ENCODE measurements around the gene CLEC17A.
A peak's percentile ranks its signal among the peaks of the same experiment; 100 is the strongest.
"Not testable (repeated sequence)": the region's sequence is repeated elsewhere in the genome, so short reads cannot be mapped to it uniquely, and the experiment has no call there.

Gene CLEC17A

GRCh38 chr19:14582894-14583340 is at the start of gene CLEC17A:
TSS of gene CLEC17A (plus strand) at chr19:14583084. CDS start at chr19:14583161, 77 bp downstream.
- no peaks in the 10 kb centered on the region for H3K27me3 ChIP-seq (ENCODE audit: control insufficient read depth, insufficient read depth, low read length)
- no CpG with 5 or more reads among the region's 6 CpGs for WGBS (ENCODE audit: insufficient coverage, insufficient read length)
- H3K4me1 ChIP-seq (ENCODE audit: control insufficient read depth, insufficient read depth, low read length), result no peaks in the 10 kb centered on the region
- H3K36me3 ChIP-seq (ENCODE audit: control insufficient read depth, insufficient read depth, low read length), result no peaks in the 10 kb centered on the region
- no peak within 1 kb of the TSS for H3K4me3 ChIP-seq (ENCODE audit: low read length)
- H3K9me3 ChIP-seq (ENCODE audit: control insufficient read depth, insufficient read depth, low read length), result no peaks in the 10 kb centered on the region
- DNase-seq (ENCODE audit: low read depth, low spot score), result no peak
- no peak within 1 kb of the TSS for H3K27ac ChIP-seq (ENCODE audit: low read length)

GRCh38 chr19:14533450-14533849 is 49.4 kb upstream of the CLEC17A start:
- no peak overlapping the region for H3K27ac ChIP-seq (ENCODE audit: low read length)
- H3K9me3 ChIP-seq (ENCODE audit: control insufficient read depth, insufficient read depth, low read length), result no peaks in the 10 kb centered on the region
- H3K4me1 ChIP-seq (ENCODE audit: control insufficient read depth, insufficient read depth, low read length), result peaks cover 5% of the 10 kb centered on the region; the same call in 1 of the 2 replicates
- no peaks in the 10 kb centered on the region for H3K27me3 ChIP-seq (ENCODE audit: control insufficient read depth, insufficient read depth, low read length)
- no peaks in the 10 kb centered on the region for H3K36me3 ChIP-seq (ENCODE audit: control insufficient read depth, insufficient read depth, low read length)
- H3K4me3 ChIP-seq (ENCODE audit: low read length), result no peak overlapping the region
- DNase-seq (ENCODE audit: low read depth, low spot score), result no peak
- no CpG with 5 or more reads among the region's 5 CpGs for WGBS (ENCODE audit: insufficient coverage, insufficient read length)

GRCh38 chr19:14536926-14537692 is 45.8 kb upstream of the CLEC17A start:
- Histone ChIP-seq H3K36me3 (ENCODE audit: control insufficient read depth, insufficient read depth, low read length) (no peaks in the 10 kb centered on the region), H3K4me3 (ENCODE audit: low read length) (no peak overlapping the region; the same call in 1 of the 2 replicates), H3K4me1 (ENCODE audit: control insufficient read depth, insufficient read depth, low read length) (peaks cover 5% of the 10 kb centered on the region; the same call in 1 of the 2 replicates), H3K27ac (ENCODE audit: low read length) (no peak overlapping the region), H3K27me3 (ENCODE audit: control insufficient read depth, insufficient read depth, low read length) (no peaks in the 10 kb centered on the region), H3K9me3 (ENCODE audit: control insufficient read depth, insufficient read depth, low read length) (no peaks in the 10 kb centered on the region)
- no CpG with 5 or more reads among the region's 24 CpGs for WGBS (ENCODE audit: insufficient coverage, insufficient read length)
- DNase-seq (ENCODE audit: low read depth, low spot score), result peak; percentile 90

GRCh38 chr19:14540741-14541525 is 42.0 kb upstream of the CLEC17A start:
- WGBS (ENCODE audit: insufficient coverage, insufficient read length), result no CpG with 5 or more reads among the region's 19 CpGs
- no peak overlapping the region for H3K27ac ChIP-seq (ENCODE audit: low read length)
- no peaks in the 10 kb centered on the region for H3K36me3 ChIP-seq (ENCODE audit: control insufficient read depth, insufficient read depth, low read length)
- H3K4me3 ChIP-seq (ENCODE audit: low read length), result no peak overlapping the region
- peaks cover 6% of the 10 kb centered on the region; the same call in 1 of the 2 replicates for H3K4me1 ChIP-seq (ENCODE audit: control insufficient read depth, insufficient read depth, low read length)
- no peak for DNase-seq (ENCODE audit: low read depth, low spot score)
- H3K9me3 ChIP-seq (ENCODE audit: control insufficient read depth, insufficient read depth, low read length), result no peaks in the 10 kb centered on the region
- no peaks in the 10 kb centered on the region for H3K27me3 ChIP-seq (ENCODE audit: control insufficient read depth, insufficient read depth, low read length)

- not testable (repeated sequence) for H3K4me3 ChIP-seq (ENCODE audit: low read length); H3K36me3 ChIP-seq (ENCODE audit: control insufficient read depth, insufficient read depth, low read length); H3K27ac ChIP-seq (ENCODE audit: low read length); DNase-seq (ENCODE audit: low read depth, low spot score); H3K4me1 ChIP-seq (ENCODE audit: control insufficient read depth, insufficient read depth, low read length); H3K27me3 ChIP-seq (ENCODE audit: control insufficient read depth, insufficient read depth, low read length); H3K9me3 ChIP-seq (ENCODE audit: control insufficient read depth, insufficient read depth, low read length)
- no CpG with 5 or more reads among the region's 5 CpGs for WGBS (ENCODE audit: insufficient coverage, insufficient read length)
Observed at GRCh38 chr19:14541979-14542378, 40.9 kb upstream of the CLEC17A start.

- no peaks in the 10 kb centered on the region for H3K27me3 ChIP-seq (ENCODE audit: control insufficient read depth, insufficient read depth, low read length)
- no CpG with 5 or more reads among the region's 7 CpGs for WGBS (ENCODE audit: insufficient coverage, insufficient read length)
- no peak overlapping the region for H3K4me3 ChIP-seq (ENCODE audit: low read length)
- no peaks in the 10 kb centered on the region for H3K36me3 ChIP-seq (ENCODE audit: control insufficient read depth, insufficient read depth, low read length)
- H3K27ac ChIP-seq (ENCODE audit: low read length), result no peak overlapping the region
- 0 out of 2 replicates have a peak, but pooled peaks cover 1% of the 10 kb centered on the region for H3K4me1 ChIP-seq (ENCODE audit: control insufficient read depth, insufficient read depth, low read length)
- H3K9me3 ChIP-seq (ENCODE audit: control insufficient read depth, insufficient read depth, low read length), result no peaks in the 10 kb centered on the region
- DNase-seq (ENCODE audit: low read depth, low spot score), result no peak
Observed at GRCh38 chr19:14542711-14543328, 40.1 kb upstream of the CLEC17A start.

- Histone ChIP-seq H3K36me3 (ENCODE audit: control insufficient read depth, insufficient read depth, low read length) (no peaks in the 10 kb centered on the region), H3K27me3 (ENCODE audit: control insufficient read depth, insufficient read depth, low read length) (no peaks in the 10 kb centered on the region), H3K27ac (ENCODE audit: low read length) (no peak overlapping the region), H3K4me1 (ENCODE audit: control insufficient read depth, insufficient read depth, low read length) (0 out of 2 replicates have a peak, but pooled peaks cover 1% of the 10 kb centered on the region), H3K4me3 (ENCODE audit: low read length) (no peak overlapping the region), H3K9me3 (ENCODE audit: control insufficient read depth, insufficient read depth, low read length) (no peaks in the 10 kb centered on the region)
- no peak for DNase-seq (ENCODE audit: low read depth, low spot score)
- WGBS (ENCODE audit: insufficient coverage, insufficient read length), result no CpG with 5 or more reads among the region's 5 CpGs
Observed at GRCh38 chr19:14544047-14544446, 38.8 kb upstream of the CLEC17A start.

- 0 out of 2 replicates have a peak, but pooled peaks cover 1% of the 10 kb centered on the region for H3K4me1 ChIP-seq (ENCODE audit: control insufficient read depth, insufficient read depth, low read length)
- no peaks in the 10 kb centered on the region for H3K36me3 ChIP-seq (ENCODE audit: control insufficient read depth, insufficient read depth, low read length)
- H3K9me3 ChIP-seq (ENCODE audit: control insufficient read depth, insufficient read depth, low read length), result no peaks in the 10 kb centered on the region
- no peaks in the 10 kb centered on the region for H3K27me3 ChIP-seq (ENCODE audit: control insufficient read depth, insufficient read depth, low read length)
- WGBS (ENCODE audit: insufficient coverage, insufficient read length), result no CpG with 5 or more reads among the region's 21 CpGs
- no peak for DNase-seq (ENCODE audit: low read depth, low spot score)
- H3K27ac ChIP-seq (ENCODE audit: low read length), result no peak overlapping the region
- no peak overlapping the region for H3K4me3 ChIP-seq (ENCODE audit: low read length)
Observed at GRCh38 chr19:14544977-14545715, 37.7 kb upstream of the CLEC17A start.

- Histone ChIP-seq H3K4me3 (ENCODE audit: low read length) (no peak overlapping the region), H3K4me1 (ENCODE audit: control insufficient read depth, insufficient read depth, low read length) (0 out of 2 replicates have a peak, but pooled peaks cover 1% of the 10 kb centered on the region), H3K27ac (ENCODE audit: low read length) (no peak overlapping the region), H3K36me3 (ENCODE audit: control insufficient read depth, insufficient read depth, low read length) (no peaks in the 10 kb centered on the region), H3K27me3 (ENCODE audit: control insufficient read depth, insufficient read depth, low read length) (no peaks in the 10 kb centered on the region), H3K9me3 (ENCODE audit: control insufficient read depth, insufficient read depth, low read length) (no peaks in the 10 kb centered on the region)
- no peak for DNase-seq (ENCODE audit: low read depth, low spot score)
- no CpG with 5 or more reads among the region's 9 CpGs for WGBS (ENCODE audit: insufficient coverage, insufficient read length)
Observed at GRCh38 chr19:14545716-14546082, 37.2 kb upstream of the CLEC17A start.
